ENCODE results near the gene STX17.

STX17 gene

DNA sequence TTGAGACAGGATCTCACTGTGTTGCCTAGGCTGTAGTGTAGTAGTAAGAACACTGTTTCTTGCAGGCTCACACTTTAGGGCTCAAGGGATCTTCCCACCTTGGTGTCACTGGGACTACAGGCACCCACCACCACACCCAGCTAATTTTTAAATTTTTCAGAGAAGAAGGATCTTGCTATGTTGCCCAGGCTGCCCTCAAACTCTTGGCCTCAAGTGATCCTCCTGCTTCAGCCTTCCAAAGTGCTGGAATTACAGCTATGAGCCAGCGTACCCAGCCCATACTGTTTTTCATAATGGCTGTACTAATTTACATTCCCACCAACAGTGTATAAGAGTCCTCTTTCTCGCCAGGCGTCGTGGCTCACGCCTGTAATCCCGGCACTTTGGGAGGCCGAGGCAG, 5.1 kb downstream of the STX17 start:
- DNase-seq = no peak

DNA sequence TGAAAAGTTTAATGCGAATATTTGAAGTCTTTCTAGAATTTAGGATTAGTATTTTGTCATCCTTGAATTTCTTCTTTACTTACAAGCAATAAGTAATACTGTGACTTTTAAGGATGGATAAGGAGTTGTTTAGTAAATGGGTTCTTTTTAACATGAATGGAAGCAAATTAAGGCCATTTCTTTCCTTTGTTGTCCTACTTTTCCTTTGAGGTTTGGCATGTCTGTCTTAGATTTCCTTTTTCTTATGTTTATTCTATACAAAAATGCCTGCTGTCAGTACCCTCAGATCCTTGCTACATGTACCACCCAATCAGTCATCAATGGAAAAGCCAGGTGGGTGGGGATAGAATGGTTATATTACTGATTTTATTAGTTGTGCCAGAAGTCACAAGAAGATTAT, 10.2 kb downstream of the STX17 start:
- no peak for DNase-seq

DNA sequence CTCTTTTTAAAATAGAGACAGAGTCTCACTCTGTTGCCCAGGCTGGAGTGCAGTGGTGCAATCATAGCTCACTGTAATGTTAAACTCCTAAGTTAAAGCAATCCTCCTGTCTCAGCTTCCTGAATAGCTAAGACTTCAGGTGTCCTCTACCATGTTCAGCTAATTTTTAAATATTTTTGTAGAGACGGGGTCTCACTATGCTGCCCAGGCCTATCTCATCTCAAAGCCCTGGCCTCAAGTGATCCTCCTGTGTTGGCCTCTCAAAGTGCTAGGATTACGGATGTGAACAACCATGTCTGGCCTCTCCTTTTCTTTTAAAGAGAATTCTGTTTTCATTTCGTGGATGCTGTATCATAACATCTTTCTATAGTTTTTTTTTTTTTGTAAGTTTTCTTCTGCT, 11.7 kb downstream of the STX17 start:
- no peak for DNase-seq

DNA sequence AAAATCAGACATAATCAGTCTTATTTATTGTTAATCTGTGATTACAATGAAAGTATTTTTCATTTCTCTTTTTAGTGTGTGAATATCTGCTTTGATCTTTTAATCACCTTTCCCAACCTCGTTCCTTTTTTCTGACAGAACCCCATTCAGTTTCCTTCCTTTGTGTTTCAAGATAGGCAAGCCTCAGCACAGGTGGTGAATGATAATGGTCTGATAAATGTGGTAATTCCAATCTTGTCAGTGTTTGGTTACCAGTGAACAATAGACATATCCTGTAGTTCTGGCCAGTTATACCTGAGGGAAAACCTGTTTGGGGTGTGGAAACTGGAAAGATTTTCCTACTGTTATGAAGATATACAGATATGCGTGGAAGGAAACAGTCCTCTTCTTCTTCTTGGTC, 13.5 kb downstream of the STX17 start:
- no peak for DNase-seq

DNA sequence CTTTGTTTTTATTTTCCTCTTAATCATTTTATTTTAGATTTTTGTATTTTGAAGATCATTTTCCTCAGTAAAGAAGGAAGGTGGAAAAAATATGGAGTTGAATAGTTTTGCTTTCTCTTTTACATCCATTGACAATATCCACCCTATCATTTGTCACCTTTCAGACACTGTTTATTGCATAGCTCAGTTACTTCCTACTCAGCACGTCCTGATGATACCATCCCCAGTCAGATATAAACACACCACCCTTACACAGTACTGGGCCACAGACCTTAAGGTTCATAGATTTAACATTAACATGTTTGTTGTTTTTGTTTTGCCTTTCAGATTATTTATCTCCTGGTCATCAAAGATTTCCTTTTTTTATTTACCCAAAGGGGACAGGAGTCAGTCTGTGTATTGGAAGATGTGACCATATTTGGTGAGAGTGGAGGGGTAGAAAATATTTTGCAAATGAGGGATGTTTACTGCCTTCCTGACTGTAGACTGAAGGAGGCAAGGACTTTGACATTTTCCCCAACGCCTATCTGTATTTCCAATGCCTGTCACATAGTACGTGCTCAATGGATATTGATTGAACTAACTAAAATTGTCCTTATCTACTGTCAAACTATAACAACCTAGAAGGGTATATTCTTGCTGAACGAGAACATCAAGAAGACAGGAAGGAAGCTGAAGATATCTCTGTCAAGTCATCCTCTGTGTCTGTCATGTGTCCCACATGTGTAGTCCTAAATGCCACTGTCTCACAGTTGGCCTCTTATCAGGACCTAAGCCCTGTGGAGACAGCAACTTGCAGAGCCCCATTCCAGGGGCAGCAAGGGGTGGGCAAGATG, 15.6 kb downstream of the STX17 start:
- DNase-seq = no peak

DNA sequence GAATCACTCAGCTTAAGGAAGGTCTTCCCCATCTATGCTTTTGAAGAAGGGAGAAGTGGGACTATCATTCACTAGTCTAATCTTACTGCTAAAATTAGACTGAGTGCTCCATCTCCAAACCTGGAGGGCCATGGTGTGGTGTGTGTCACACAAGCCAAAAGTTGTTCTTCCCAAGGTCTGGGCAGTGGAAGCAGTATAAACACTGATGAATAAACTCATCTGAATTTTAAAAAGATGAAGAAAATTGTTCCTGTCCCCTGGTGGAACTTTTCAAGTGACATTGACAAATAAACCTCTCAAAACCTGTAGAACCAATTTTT, 16.2 kb downstream of the STX17 start:
- no peak for DNase-seq

DNA sequence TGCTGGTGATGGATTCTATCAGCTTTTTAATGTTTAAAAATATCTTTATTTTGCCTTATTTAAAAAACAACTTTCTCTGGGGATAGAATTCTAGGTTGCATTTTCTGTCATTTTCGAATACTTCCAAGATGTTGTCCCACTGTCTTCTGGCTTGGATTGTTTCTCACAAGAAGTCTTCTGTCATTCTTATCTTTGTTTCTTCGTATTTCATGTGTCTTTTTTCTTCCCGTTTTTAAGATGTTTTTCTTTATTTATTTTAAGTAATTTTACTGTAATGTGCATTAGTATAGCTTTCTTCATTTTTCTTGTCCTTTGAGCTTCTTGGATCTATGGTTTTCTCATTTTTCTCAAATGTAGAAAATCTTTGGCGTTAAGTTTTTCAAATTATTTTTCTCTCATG, 19.1 kb downstream of the STX17 start:
- no peak for DNase-seq

DNA sequence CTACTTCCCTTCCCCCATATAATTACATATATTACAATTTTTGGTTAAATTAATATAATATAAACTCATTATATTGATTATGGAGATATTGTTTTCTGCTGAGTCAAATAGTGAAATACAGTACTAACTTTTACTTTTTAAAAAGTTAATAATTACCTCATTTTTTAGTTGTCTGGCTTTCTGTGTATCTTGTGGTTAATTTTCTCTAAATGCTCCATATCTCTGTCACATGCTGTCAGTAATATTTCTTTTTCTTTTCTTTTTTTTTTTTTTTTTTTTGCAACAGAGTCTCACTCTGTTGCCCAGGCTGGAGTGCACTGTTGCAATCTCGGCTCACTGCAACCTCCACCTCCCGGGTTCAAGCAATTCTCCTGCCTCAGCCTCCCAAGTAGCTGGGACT, 23.2 kb downstream of the STX17 start:
- DNase-seq = no peak

DNA sequence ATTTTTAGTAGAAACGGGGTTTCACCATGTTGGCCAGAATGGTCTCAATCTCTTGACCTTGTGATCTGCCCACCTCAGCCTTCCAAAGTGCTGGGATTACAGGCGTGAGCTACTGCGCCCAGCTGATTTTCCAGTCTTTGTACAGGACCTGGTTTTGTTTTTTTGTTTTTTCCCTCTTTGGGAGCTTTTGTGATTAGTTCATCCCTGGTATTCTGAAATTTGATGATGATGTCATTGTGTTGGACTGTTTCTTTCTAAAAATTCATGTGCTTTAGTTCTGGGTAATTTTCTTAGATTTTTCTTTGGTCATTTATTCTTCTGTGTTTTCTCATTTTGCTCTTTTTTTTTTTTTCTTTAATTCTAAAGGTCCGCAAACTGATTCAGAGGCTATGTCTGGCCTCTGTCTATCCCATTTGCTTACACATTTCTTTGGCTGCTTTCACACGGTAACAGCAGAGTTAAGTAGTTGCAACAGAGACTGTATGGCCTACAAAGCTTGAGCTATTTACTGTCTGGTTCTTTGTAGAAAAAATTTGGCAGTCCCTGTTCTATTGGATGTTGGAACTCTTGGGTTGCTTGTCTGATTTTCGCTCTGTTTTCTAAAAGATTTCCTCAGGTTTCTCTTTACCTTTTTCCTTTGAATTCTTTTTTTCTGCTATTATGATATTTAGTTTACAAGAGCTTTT, 24.8 kb downstream of the STX17 start:
- DNase-seq = no peak

DNA sequence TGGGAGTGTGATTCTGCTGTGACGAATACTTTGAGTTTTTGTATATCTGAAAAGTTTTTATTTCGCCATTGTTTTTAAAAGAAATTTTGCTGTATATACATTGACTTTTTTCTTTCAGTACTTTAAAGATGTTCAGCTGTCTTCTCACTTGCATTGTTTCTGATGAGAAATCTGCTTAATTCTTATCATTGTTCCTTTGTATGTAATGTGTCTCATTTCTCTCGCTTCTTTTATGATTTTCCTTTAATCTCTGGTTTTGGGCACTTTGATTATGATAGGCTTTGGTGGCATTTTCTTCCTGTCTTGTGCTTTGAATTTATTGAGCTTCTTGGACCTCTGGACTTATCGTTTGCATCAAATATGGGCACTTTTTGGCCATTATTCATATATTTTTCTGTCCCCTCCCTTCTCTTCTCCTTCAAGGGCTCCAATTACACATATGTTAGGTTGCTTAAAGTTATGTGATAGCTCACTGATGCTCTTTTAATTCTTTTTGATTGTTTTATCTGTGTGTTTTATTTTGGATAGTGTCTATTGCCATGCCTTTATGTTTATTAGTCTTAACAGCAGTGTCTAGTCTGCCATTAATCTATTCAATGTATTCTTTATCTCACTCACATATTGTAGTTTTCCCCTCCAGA, 30.6 kb downstream of the STX17 start:
- no peak for DNase-seq

DNA sequence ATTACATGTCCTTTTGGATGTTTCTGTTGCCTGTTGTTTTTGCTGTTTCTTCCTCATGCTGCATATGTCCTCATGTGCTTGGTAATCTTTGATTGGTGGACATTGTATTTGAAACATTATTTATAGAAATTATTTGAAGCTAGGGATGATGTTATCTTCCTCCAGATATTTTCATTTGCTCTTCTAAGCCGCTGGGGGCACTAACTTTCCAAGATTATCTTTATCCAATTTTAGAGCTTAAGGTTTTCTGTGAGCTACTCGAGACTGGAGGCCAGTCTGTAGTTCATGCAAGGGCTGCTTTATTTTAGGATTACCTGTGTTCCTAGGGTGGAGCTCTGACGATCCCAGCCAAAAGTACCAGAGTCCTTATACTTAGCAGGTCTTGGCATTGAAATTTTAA, 40.9 kb downstream of the STX17 start:
- DNase-seq = no peak

DNA sequence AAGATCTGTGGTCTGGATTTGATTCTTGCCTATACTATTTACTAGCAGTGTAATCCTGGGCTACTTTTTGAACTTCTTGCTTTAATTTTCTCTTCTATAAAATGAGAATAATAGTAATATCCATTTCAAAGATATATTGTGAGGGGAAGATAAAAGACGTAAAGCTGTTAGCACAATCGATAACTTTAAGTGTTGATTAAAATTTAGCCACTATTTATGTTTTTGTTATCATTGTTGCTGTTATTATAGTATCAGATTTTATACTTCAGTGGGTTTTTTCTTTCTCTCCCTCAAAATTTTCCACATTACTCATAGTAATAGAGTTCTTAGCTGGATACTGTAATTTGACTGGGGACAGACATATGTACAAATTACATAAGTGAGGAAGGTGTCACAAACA, 42.0 kb downstream of the STX17 start:
- DNase-seq = no peak

DNA sequence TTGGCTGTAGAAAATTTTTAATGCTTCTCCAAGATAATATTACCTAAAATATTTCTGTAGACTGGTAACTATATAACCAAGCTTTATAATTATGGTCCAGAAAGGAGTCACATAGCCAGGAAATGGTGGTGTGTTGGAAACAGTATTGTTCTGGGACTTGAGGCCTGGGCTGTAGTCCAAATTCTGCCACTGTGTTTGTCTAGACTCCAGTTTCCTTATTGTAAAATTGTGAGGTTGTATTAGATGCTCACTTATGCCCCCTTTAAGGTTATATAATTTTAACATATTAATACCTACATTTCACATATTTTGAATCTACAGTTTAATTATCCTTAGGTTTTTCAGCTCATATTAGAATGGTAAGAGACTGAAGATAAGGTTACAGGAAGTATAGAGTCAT, 42.4 kb downstream of the STX17 start:
- no peak for DNase-seq

DNA sequence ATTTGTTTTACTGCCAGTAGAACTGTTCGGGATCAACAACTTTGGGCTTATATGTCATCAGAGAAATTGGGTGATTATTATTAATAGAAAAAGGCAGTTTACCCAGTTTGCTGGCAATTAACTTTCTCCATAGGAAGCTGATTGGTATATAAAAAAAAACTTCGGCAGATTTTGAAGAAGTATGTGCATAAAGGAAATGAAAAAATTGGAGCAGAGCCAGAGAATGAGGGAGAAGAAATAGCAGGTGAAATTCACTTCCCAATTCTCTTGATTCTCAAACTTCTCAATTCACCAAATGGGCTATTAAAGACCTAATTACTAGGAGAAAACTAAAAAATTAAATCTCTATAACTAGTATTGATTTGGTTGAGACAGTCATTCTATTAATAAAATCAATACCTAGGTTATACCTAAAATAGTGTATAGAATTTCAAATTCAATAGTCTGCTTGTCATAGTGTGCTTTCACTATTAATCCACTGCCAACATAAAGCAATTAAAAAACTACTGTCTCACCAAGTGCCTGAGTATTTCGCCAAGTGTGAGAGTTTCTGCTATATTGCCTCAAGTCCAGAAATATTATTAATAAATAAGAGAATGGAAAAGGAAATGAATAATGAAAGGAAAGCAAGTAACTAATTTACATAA, 47.5 kb downstream of the STX17 start:
- DNase-seq = no peak

DNA sequence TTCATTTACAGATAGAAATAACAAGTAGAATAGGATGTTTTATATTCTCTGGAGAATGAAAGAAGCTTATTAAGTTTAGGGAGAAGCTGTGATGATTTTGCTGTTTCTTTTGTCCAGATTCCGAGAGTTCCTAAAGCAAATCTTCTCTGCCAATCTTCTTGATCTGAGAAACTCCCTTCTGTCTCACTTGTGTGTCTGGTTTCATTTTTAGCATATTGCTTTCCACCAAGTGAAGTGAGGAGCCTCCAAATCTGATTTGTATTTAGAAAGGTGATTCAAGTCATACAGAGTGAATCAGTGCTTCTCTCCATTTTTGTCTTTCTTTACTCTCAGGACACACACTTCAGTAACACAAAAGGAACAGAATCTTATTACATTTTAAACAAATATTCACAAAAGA, 48.4 kb downstream of the STX17 start:
- no peak for DNase-seq

DNA sequence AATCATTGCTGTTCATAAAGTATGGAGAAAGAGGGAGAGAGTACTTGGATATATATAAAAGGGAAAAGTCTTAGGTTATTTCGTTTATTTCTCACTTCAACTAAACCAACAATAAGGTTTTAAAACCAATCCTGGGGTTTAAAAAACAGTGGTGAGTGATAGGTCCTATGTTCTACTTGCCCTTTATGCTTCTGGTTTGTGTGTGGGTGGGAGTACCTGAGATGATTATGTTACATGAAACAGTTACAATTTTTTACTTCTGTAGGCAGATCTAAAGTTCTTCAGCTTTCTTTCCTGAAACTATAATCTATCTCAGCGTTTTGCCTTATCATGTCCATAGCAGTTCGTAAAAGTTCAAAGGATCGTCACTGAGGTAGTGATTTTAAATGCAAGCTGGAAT, 49.2 kb downstream of the STX17 start:
- no peak for DNase-seq

DNA sequence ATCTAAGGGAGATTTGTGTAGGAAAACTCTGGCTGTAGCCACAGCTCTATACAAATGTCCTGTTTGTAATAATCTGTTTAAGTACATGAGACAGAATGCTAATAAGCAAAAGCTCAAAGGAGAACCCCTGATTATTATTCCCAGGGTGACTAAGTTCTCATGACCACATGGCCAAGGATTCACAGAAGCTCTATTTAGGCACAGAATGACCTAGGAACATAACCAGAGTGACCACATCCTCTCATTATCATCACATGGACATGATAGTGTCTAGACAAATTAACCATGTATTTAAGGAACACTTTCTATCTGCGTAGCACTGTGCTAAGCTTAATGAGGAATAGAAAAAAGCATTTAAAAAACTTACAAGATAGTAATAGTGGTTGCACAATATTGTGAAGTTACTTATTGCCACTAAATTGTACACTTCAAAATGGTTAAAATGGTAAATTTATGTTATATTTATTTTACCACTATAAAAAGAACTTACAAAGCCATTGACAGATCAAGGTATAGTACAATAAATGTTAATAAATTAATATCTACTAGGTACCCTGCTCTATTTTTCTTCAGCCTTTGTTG, 56.3 kb downstream of the STX17 start:
- no peak for DNase-seq

DNA sequence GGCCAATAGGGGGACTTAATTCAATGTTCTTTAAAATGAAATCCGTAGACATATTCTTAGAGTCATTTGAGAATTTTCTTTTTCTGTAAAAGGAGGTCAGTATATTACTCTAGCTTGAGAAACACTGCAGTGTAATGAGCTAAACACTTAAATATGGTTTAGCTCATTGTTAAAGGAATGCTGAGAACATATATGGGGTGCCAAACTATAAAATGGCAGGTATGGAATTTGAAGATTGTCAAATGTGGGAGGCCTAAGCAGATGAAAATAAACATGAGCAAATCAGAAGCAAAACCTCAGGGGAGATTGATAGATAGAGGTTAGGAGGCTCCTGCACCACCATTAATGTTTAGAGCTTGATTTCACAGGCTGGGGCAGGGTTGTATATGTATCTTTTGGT, 57.9 kb downstream of the STX17 start:
- no peak for DNase-seq

DNA sequence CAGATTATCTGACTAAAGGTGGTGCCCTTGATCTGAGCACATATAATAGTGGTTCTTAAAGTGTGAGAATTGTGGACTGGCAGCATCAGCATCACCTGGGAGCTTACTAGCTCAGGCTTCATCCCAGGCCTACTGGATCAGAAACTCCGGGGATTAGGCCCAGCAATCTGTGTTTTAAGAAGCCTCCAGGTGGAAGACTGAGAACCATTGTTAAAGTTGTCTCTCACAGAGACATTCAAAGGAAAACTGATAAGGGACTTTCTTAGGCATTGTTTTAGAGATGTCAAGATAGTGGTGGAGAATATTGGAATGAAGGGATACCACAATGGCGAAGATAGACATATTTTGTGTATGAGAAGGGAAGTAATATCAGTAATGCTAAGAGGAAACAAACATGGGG, 59.5 kb downstream of the STX17 start:
- no peak for DNase-seq

DNA sequence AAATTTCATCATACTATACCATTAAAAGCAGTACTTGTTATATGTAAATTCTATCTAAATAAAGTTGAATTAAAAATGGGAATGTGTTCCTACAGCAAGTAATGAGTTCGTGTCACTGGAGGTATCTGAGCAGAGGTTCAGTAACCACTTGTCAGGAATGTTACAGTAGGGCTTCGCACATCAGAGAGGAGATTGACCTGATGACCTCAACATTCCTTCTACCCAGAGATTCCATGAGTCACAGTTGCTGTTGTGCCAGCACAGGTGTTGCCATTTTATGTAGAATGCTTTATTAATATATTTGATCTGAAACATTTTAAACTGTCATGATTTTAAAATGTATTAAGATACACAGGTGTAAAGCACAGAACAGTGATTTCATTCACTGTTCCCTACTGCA, 60.3 kb downstream of the STX17 start:
- peak; percentile 79 for DNase-seq

DNA sequence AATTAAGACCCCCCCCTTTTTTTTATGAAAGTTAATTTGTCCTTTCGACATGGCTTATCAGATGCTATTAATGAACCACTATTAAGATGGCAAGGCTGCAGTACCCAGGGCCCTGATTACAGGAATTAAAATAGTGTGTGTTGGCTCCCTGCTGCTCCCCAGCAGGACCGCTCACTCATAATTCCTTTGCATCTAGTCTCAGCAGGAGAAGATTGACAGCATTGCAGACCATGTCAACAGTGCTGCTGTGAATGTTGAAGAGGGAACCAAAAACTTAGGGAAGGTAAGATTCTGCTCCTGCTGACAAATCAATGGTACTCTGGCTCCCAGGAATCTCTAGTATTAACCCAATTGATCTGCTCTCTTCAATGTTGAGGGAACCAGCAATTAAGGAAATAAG, 61.0 kb downstream of the STX17 start:
- no peak for DNase-seq

DNA sequence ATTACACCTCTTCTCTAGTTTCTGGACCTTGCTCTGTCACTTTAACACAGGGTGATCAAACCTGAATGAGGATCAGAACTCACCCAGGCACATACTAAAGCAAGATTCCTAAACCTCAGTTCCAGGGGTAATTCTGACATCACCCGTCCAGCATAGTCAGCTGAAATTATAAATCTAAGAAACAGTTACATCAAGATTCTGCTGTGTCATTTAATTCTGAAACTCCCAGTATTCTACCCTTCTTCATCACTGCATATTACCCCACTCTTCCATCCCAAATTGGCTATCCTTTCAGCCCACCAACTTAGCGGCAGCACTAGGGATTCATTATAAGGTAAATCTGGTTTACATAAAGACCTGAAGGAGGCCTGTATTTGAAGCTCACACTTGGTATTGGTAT, 64.0 kb downstream of the STX17 start:
- DNase-seq = no peak

DNA sequence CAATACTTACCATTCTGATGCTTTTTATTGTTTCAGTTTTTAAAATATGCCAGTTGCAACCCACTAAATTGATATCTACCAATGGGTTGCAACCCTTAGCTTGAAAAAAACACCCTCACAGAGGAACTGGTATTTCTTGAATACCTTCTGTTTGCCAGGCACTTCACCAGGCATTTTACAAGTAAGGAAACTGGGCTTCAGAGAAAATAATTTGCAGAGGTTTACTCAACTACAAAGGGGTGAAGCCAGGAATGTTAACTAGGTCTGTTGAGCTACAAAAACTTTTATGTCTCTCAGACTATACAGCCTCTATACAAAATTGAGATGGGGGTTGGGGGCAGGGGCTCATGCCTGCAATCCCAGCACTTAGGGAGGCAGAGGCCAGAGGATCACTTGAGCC, 65.0 kb downstream of the STX17 start:
- DNase-seq = peak; percentile 66

DNA sequence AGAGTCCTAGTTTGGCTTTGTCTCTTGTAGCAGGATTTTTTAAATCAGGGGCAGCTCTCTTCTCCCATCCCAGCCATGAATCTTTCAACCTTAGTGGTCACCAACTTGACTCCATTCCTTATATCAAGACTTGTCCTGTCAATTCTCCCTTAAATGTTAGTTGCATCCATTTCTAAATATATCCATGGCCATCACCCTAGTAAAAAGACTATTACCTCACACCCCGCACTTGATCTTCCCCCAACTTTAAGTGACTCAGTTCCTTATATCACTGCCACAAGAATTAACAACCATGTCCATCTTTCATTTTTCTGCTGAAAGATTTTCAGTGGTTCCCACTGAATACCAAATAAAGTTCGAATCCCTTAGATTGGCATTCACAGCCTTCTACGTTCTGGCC, 67.0 kb downstream of the STX17 start:
- DNase-seq = no peak
